MG63 (cell line): ENCODE measurements around the gene NUDCD3. TPM values are rescaled to one million over a fixed set of nuclear protein-coding genes. Genes with fewer than 3 reads are reported as not detected.
A peak's percentile ranks its signal among the peaks of the same experiment; 100 is the strongest.

Experiments used
- DNase-seq: peaks from one replicate; pipeline ENCODE4 v3.0.0-alpha.2; 2020
- H3K27me3 ChIP-seq: fragments of 250-450 bp; sonication (Bioruptor Pico); 2 replicates; pipeline ENCODE4 v1.5.1; 2020; ENCODE audit warnings: mild to moderate bottlenecking, moderate library complexity
- H3K36me3 ChIP-seq: fragments of 250-450 bp; sonication (Bioruptor Pico); 2 replicates; pipeline ENCODE4 v1.5.1; 2020; ENCODE audit warnings: mild to moderate bottlenecking, moderate library complexity
- H3K4me3 ChIP-seq: fragments of 250-450 bp; sonication (Bioruptor Pico); 2 replicates; pipeline ENCODE4 v1.5.1; 2020; ENCODE audit warnings: mild to moderate bottlenecking, moderate library complexity
- H3K9me3 ChIP-seq: fragments of 250-450 bp; sonication (Bioruptor Pico); 2 replicates; pipeline ENCODE4 v1.5.1; 2020; ENCODE audit warnings: mild to moderate bottlenecking, moderate library complexity
- total RNA-seq: library from RNA; depleted of rRNA; stranded (reverse); fragments of >200 nt; shearing (Covaris generic); gene quantifications from 2 replicates; pipeline ENCODE4 v1.2.3, GENCODE V29; 2014; ENCODE audit warnings: low replicate concordance

NUDCD3 gene
- total RNA-seq, 1 experiment from 2014 or later = 23.1 TPM

DNA sequence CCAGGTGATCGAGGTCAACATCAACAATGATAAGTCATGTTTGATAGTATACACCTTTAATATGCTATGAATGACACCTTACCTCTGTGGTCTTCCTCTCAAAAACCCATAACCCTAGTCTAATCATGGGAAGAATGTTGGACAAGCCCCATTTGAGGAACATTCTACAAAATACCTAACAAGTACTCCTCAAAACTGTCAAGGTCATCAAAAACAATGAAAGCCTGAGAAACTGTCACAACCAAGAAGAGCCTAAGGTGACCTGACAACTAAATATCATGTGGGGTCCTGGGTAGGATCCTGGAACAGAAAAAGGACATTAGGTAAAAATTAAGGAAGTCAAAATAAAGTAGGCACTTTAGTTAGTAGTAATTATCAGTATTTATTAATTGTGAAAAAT, 5.9 kb upstream of the NUDCD3 start:
- Histone ChIP-seq H3K27me3 (no peaks in the 10 kb centered on the region), H3K4me3 (no peak overlapping the region), H3K9me3 (no peaks in the 10 kb centered on the region), H3K36me3 (no peaks in the 10 kb centered on the region)
- DNase-seq = no peak

DNA sequence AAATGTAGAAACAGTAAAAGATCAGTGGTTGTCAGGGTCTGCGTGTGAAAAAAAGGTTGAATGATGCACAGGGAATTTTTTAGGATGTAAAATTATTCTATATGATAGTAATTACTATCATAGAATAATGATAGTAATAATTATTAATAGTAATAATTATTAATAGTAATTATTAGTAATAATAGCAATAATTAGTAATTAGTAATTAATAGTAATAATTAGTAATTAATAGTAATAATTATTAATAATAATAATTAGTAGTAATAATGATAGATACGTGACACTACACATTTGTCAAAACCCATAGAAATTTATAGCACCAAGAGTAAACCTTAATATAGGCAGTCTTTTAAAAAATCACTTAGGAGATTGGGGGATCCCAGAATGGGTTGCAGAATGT, 4.5 kb upstream of the NUDCD3 start:
- H3K27me3 ChIP-seq = no peaks in the 10 kb centered on the region
- H3K9me3 ChIP-seq = no peaks in the 10 kb centered on the region
- no peak overlapping the region for H3K4me3 ChIP-seq
- DNase-seq = no peak
- H3K36me3 ChIP-seq = no peaks in the 10 kb centered on the region; the same call in 1 of the 2 replicates

DNA sequence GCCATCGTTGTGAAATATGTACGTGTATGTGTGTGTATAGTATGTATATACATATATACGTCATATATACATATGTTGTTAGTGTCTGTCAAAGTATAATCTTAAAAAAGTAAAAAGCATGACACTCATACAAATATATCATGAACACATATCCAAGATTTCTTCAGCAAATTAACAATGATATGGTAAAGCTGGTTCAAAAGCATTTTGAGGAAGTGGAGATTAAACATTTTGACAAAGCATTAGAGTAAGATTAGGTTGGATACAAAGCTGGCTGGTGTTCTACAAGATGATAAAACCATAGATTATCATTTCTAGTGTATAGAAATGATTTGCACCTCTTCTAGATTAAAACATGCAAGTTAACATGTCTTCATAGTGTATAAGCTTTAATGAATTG, 771 bp upstream of the NUDCD3 start:
- DNase-seq = no peak
- Histone ChIP-seq H3K9me3 (no peaks in the 10 kb centered on the region), H3K36me3 (peaks cover 14% of the 10 kb centered on the region), H3K4me3 (peak overlapping the region; percentile 93), H3K27me3 (no peaks in the 10 kb centered on the region)

DNA sequence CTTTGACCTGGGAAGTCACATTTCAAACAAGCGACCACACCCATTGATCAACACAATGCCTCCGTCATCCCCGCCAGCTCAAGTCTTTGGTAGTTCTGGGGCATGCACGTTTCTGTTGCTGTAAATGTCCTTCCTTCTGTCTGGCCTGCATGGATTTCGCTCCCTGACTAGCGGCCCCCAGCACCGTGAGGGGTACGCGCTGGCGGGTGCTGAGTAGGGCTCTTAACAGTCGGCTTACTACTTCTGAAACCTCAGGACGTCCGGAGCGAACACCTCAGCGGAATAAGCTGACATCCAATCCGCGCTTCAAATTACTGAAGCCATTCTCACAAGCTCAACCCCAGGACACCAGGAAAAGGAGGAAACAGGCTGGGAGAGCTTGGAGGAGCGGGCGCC, 505 bp downstream of the NUDCD3 start:
- Histone ChIP-seq H3K4me3 (peak overlapping the region; percentile 93), H3K9me3 (0 out of 2 replicates have a peak, but pooled peaks cover 2% of the 10 kb centered on the region), H3K36me3 (peaks cover 27% of the 10 kb centered on the region), H3K27me3 (no peaks in the 10 kb centered on the region)
- DNase-seq = peak; percentile 29

DNA sequence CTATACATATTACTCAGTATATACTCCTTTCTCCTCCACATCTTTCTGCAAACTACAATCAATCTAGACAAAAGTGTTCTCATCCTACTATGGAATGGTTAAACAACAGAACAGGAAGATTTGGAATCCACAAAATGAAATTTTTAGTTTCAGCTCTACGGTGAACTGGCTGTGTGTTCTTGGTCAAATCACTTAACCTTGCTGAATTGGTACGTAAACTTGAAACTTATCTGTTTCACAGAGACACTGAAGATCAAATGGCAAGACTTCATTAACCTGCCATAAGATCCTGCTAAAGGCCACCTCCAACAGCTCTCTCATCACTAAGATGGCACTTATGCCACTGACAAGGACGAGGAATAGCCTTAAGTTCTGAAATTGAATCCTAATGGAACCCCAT, 1.5 kb downstream of the NUDCD3 start:
- Histone ChIP-seq H3K4me3 (peak overlapping the region; percentile 93), H3K27me3 (no peaks in the 10 kb centered on the region), H3K9me3 (peaks cover 5% of the 10 kb centered on the region; the same call in 1 of the 2 replicates), H3K36me3 (peaks cover 37% of the 10 kb centered on the region)
- no peak for DNase-seq

DNA sequence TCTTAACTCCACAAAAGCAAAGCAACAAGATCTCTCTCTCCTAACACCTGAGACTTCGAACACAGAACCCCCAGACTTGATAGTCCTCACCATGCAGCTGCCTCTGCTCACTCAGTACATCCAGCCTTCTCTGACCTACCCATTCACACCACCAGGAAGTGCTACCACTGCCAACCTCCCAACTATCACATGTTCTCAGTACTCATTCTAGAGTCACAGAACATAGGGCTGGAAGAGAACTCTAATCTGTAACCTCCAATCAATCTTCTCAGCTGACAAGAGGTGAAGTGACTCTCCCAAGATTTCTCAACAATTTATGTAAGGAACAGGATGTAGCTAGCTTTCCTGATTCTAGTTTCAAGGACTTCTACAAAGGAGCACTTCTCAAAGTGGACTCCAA, 3.8 kb downstream of the NUDCD3 start:
- H3K4me3 ChIP-seq = no peak overlapping the region
- no peak for DNase-seq
- peaks cover 59% of the 10 kb centered on the region for H3K36me3 ChIP-seq
- H3K9me3 ChIP-seq = peaks cover 13% of the 10 kb centered on the region
- H3K27me3 ChIP-seq = no peaks in the 10 kb centered on the region

DNA sequence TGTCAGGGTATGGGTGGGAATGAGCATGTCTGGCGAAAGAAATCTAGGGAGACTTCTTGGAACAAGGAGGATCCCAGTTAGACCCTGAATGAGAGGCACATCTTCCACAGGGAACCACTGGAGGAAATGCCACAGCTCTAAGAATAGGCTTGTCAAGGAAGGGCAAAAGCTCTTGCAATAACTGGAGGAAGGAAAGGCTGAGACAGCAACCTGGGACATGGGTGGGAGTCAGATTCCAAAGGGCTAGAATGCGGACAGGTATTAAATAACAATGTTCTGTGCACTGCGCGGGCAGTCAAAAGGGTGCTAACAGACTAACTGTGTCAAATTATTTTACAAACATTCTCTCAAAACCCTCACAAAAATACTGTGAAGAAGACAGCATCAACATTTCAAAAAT, 4.5 kb downstream of the NUDCD3 start:
- peaks cover 13% of the 10 kb centered on the region for H3K9me3 ChIP-seq
- H3K27me3 ChIP-seq = no peaks in the 10 kb centered on the region
- H3K36me3 ChIP-seq = peaks cover 66% of the 10 kb centered on the region
- no peak for DNase-seq
- no peak overlapping the region for H3K4me3 ChIP-seq

DNA sequence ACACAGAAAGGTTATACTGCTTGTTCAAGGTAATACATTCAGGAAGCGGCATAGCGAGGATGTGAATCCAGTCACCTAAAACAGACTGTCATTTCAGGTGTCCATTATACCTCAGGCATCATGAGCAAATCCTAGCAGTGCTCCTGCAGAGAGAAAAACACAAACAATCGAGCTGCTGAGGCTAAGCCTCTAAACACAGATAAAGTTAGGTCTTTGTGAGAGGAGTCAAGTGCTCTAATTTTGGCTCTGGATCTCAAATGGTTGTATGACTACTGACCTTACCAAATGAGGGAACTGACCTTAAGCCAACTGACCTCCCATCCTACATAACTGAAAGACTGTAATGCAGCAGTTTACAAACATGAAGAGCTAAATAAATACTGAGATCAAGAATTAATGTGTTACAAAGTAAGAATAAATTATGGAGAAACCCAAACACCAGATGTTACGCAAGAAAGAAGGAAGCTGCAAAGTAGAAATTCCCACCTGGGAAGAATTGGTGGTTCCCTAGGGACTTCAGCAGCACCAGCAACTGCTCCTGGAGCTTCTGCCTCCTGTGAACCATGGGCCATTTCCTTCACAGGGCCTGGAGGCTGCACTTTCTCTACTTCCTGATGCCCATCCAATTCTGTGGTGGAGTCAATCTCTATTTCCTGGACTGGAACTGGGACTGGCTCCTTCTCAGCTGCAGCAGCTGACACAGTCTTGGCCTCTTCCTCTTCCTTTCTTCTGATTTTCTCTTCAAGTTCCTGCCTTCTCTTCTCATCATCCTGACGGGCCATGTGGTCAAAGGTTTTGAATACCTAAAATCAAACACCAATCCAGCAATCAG, 5.8 kb downstream of the NUDCD3 start:
- Histone ChIP-seq H3K4me3 (no peak overlapping the region), H3K9me3 (peaks cover 13% of the 10 kb centered on the region), H3K36me3 (peaks cover 78% of the 10 kb centered on the region), H3K27me3 (no peaks in the 10 kb centered on the region)
- no peak for DNase-seq

DNA sequence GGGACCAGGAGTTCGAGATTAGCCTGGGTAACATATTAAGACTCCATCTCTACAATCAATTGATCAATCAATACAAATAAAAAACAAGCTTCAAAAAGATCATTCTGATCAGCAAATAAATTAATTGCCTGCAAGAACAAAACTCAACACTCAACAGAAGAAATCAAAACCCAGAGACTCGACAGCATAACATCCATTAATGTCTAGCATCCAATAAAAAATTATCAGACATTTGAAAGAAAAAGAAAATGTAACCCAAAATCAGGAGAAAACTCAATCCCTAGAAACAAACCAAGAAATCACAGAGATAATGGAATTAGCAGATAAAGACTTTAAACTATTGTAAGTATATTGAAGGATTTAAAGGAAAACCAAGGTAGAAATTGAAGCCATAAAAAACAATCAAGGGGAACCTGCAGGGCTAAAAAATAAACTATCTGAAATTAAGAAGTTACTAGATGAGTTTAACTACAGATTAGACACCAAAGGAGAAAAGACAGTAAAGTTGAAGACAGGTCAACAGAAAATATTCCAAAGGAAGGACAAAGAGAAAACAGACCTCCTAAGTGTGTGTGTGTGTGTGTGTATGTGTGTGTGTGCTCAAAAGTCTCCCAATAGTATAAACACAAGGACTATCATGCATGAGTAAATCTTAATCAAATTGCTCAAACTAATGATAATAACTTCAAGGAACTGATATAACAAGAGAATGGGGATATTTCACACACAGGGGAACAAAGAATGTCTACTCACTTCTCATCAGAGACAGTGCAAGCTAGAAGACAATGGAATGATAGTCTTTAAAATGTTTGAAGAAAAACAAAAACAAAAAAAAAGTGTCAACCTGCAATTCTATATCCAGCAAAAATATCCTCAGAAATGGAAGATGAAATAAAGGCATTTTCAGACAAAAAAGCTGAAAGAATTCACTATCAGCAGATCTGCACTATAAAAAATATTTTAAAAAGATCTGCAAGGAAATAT, 7.7 kb downstream of the NUDCD3 start:
- H3K4me3 ChIP-seq = no peak overlapping the region
- no peak for DNase-seq
- H3K27me3 ChIP-seq = no peaks in the 10 kb centered on the region
- H3K9me3 ChIP-seq = peaks cover 13% of the 10 kb centered on the region
- peaks cover 80% of the 10 kb centered on the region for H3K36me3 ChIP-seq

DNA sequence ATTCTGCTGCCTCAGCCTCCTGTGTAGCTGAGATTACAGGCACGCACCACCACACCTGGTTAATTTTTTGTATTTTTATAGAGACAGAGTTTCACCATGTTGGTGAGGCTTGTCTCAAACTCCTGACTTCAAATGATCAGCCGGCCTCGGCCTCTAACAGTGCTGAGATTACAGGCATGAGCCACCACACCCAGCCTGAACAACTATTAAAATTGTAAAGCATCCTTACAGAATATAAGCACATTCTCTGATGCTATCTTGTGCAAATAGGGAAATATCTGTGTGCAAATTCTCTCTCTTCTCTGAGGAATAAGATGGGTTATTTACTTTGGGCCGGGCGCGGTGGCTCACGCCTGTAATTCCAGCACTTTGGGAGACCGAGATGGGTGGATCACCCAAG, 12.5 kb downstream of the NUDCD3 start:
- Histone ChIP-seq H3K36me3 (peaks cover 69% of the 10 kb centered on the region), H3K9me3 (peaks cover 4% of the 10 kb centered on the region), H3K27me3 (no peaks in the 10 kb centered on the region), H3K4me3 (no peak overlapping the region)
- no peak for DNase-seq

DNA sequence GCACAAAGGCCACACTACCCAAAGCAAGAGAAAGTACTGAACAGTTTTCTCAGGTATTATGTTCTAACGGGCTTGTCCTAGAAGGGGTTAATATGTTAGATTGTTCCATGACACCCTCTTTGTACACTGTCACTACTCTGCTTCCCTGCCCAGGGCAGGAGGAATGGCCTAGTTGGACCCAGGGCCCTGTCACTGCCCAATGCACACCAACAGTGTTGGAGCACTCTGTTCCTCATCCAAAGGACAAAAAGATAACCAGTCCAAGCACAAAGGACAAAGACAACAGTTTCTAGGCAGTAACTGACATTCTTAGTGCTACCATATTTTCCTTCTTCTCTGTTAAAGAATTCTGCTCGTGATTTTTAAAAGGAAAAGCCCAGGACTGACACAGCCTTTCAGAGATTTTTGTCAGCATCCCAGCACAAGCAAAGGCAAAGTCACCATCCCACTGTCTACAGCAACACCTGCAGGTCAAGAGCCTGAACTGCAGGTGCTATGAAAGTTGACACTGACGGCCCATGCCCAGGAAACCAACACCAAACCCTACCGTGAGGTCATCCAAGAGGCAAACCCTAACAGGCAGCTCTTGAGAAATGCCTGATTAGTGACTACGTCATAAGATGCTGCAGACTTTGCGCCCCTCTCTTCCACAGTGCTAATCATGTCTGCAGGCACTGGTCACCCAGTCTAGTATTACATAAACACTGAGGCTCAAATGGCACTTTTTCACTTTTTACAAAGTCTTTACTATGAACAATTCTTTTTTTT, 13.2 kb downstream of the NUDCD3 start:
- Histone ChIP-seq H3K36me3 (peaks cover 69% of the 10 kb centered on the region), H3K4me3 (no peak overlapping the region), H3K9me3 (no peaks in the 10 kb centered on the region), H3K27me3 (no peaks in the 10 kb centered on the region)
- DNase-seq = peak; percentile 71

DNA sequence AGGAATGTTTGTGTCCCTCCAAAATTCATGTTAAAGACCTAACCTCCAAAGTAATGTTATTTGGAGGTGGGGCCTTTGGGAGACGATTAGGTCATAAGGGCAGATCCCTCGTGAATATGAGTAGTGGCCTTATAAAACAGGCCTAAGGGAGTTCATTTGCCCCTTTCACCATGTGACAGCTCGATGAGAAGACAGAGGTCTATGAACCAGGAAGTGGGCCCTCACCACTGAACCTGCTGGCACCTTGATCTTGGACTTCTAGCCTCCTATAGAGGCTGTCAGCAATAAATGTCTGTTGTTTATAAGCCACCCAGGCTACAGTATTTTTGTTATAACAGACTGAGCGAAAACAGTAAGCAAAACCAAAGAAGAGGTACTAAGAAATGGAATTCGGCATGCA, 14.1 kb downstream of the NUDCD3 start:
- Histone ChIP-seq H3K9me3 (no peaks in the 10 kb centered on the region), H3K36me3 (peaks cover 69% of the 10 kb centered on the region), H3K4me3 (no peak overlapping the region), H3K27me3 (no peaks in the 10 kb centered on the region)
- no peak for DNase-seq

DNA sequence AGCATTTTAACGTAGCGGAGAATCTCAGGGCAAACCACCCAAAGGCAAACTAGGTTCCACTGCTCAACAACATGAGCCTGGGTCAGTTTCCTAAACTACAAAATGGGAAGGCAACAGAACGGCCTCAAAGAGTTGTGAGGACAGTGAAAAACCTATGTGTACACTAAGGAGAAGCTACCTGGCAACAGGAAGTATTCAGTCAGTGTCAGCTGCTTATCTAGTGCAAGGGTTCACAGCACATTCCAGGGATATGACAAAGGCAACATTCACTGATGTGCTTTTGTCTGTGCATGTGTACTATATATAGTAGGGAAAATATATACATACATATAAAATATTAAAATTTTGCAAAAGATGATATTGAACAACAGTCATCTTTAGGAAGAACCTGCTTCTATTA, 17.2 kb downstream of the NUDCD3 start:
- H3K36me3 ChIP-seq = peaks cover 62% of the 10 kb centered on the region
- DNase-seq = no peak
- H3K27me3 ChIP-seq = no peaks in the 10 kb centered on the region
- no peaks in the 10 kb centered on the region for H3K9me3 ChIP-seq
- H3K4me3 ChIP-seq = no peak overlapping the region

DNA sequence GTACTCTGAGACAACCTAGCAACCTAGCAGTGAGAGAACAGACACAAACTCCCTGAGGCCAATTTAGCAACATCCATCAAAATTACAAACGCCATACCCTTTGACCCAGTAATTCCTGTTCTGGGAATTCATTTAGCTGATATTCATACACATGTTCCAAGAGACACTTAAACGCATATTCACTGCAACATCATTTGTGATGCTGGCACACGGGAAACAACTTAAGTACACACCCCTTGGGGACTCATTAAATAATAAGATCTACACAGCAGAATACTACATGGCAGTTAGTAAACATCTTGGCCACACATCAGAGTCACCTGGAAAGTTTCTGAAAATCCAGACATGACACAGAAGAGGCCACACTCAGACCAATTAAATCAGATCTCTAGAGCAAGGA, 17.6 kb downstream of the NUDCD3 start:
- Histone ChIP-seq H3K27me3 (no peaks in the 10 kb centered on the region), H3K36me3 (peaks cover 61% of the 10 kb centered on the region), H3K4me3 (no peak overlapping the region), H3K9me3 (no peaks in the 10 kb centered on the region)
- DNase-seq = no peak

DNA sequence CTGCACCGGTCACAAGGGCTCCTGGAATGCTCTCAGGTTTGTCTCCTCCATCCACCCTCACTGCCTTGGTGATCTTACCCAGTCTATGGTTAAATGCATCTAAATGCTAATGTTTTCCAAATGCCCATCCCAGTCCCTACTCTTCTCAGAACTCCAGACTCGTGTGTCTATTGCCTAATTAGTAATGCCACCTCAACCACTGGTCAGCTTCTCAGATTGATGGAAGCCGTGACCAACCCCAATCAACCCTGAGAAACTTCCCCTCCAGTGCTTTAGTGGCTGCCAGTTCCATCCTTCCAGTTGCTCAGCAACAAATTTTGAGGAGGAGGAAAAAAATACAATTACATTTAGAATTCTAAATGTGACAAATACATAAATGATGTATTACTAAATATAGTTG, 18.6 kb downstream of the NUDCD3 start:
- Histone ChIP-seq H3K36me3 (peaks cover 61% of the 10 kb centered on the region), H3K9me3 (no peaks in the 10 kb centered on the region), H3K4me3 (no peak overlapping the region), H3K27me3 (no peaks in the 10 kb centered on the region)
- DNase-seq = no peak

DNA sequence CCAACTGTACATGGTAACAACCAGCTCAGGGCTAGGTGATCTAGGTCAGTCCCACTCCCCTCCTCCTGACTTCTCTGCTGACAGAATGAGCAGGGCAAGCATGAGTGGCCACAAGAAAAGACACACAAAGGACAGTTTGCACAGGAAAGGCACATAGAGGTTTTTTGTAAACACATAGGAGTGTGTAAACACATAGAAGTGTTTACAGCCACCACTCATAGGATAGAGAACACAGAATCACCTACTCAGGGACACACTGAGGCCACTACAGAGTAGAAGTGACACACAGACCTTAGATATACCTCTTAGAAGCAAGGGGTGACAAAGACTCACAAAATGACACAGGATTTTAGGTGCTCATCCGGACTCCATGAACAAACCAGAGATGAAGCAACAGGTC, 19.0 kb downstream of the NUDCD3 start:
- no peak overlapping the region for H3K4me3 ChIP-seq
- H3K36me3 ChIP-seq = peaks cover 57% of the 10 kb centered on the region
- DNase-seq = no peak
- no peaks in the 10 kb centered on the region for H3K9me3 ChIP-seq
- H3K27me3 ChIP-seq = no peaks in the 10 kb centered on the region
